Activated T-cell treated with anti-CD3 and anti-CD28 coated beads for 4 hours (primary cell): ENCODE measurements around the gene KLF1.

Source experiments
- DNase-seq: peaks from one replicate; pipeline ENCODE4 v3.0.0-alpha.2; 2020

KLF1 gene

GRCh38 chr19:12836529-12836863 lies 50.5 kb downstream of the KLF1 start:
- DNase-seq = no peak

GRCh38 chr19:12834976-12835757 lies 51.8 kb downstream of the KLF1 start:
- no peak for DNase-seq

- no peak for DNase-seq
These were observed 52.4 kb downstream of the KLF1 start, which contains the start of gene RTBDN for GRCh38 chr19:12834566-12834943. TSS of gene RTBDN (minus strand) at chr19:12834579. CDS start at chr19:12829979, 4,600 bp downstream.
